Endothelial cell of umbilical vein (primary cell): ENCODE data around the gene GOLGA6L6.
"Not testable (repeated sequence)": the region's sequence is repeated elsewhere in the genome, so short reads cannot be mapped to it uniquely, and the experiment has no call there.

Source experiments
- CTCF ChIP-seq, 2 donors: IDR thresholded peaks; 1 replicate in 1 of 2; 2 replicates in 1 of 2; pipeline ENCODE4 v1.5.1; 2011; ENCODE audit warnings: low read length in 2 of 2, mild to moderate bottlenecking in 2 of 2, moderate library complexity in 2 of 2, control low read depth in 1 of 2, inconsistent platforms in 1 of 2, low read depth in 1 of 2; ENCODE audit not compliant: insufficient read depth in 1 of 2; ENCODE audit errors: extremely low read depth in 1 of 2
- EZH2 ChIP-seq: IDR thresholded peaks from 2 replicates; pipeline ENCODE4 v1.6.1; 2012; ENCODE audit warnings: borderline replicate concordance, low read depth, mild to moderate bottlenecking, moderate library complexity, low read length, inconsistent platforms; ENCODE audit not compliant: severe bottlenecking
- JUN ChIP-seq: IDR thresholded peaks from 2 replicates; pipeline ENCODE4 v1.6.1; 2011; ENCODE audit warnings: borderline replicate concordance, low read depth; ENCODE audit not compliant: insufficient read length, insufficient read depth
- MAX ChIP-seq: IDR thresholded peaks from 2 replicates; pipeline ENCODE4 v1.6.1; 2011; ENCODE audit not compliant: insufficient read depth, insufficient read length
- MYC ChIP-seq: IDR thresholded peaks from one replicate; pipeline ENCODE4 v1.6.1; 2011; ENCODE audit warnings: mild to moderate bottlenecking, low read depth, low read length
- POLR2A ChIP-seq: IDR thresholded peaks from 2 replicates; pipeline ENCODE4 v1.6.1; 2012; ENCODE audit warnings: low read depth, mild to moderate bottlenecking, control low read depth, low read length
- POLR2AphosphoS5 ChIP-seq: IDR thresholded peaks from 2 replicates; pipeline ENCODE4 v1.6.1; 2012; ENCODE audit warnings: low read depth, mild to moderate bottlenecking, control low read depth, low read length, moderate library complexity; ENCODE audit not compliant: insufficient read depth

GRCh38 chr15:20493035-20493434 is 48.6 kb downstream of the GOLGA6L6 start:
- not testable (repeated sequence) for TF ChIP-seq CTCF (IDR thresholded peaks at IDR 0.05; ENCODE audit: extremely low read depth in 1 of 2, insufficient read depth in 1 of 2, low read depth in 1 of 2, low read length in 2 of 2); POLR2AphosphoS5; POLR2A; MAX; EZH2; JUN; MYC
